Osteocyte (in vitro differentiated cells): ENCODE results near the gene NDST3. TPM values are rescaled to one million over a fixed set of nuclear protein-coding genes. Genes with fewer than 3 reads are reported as not detected.
"Not testable (repeated sequence)": the region's sequence is repeated elsewhere in the genome, so short reads cannot be mapped to it uniquely, and the experiment has no call there.

Experiments used
- DNase-seq: peaks from one replicate; pipeline ENCODE4 v3.0.0; 2021; ENCODE audit warnings: mixed read lengths; ENCODE audit not compliant: unreplicated experiment; ENCODE audit errors: extremely low spot score
- H3K27ac Mint-ChIP-seq: one replicate; pipeline ENCODE4 v1.8.0; 2021; ENCODE audit warnings: mild to moderate bottlenecking, mixed read lengths; ENCODE audit not compliant: unreplicated experiment
- H3K27me3 Mint-ChIP-seq: one replicate; pipeline ENCODE4 v1.8.0; 2021; ENCODE audit warnings: mixed read lengths; ENCODE audit not compliant: unreplicated experiment
- H3K36me3 Mint-ChIP-seq: one replicate; pipeline ENCODE4 v1.8.0; 2021; ENCODE audit warnings: mixed read lengths; ENCODE audit not compliant: unreplicated experiment
- H3K4me1 Mint-ChIP-seq: one replicate; pipeline ENCODE4 v1.8.0; 2021; ENCODE audit warnings: mixed read lengths; ENCODE audit not compliant: unreplicated experiment
- H3K4me3 Mint-ChIP-seq: one replicate; pipeline ENCODE4 v1.8.0; 2021; ENCODE audit warnings: mild to moderate bottlenecking, moderate library complexity, mixed read lengths; ENCODE audit not compliant: unreplicated experiment
- H3K9me3 Mint-ChIP-seq: one replicate; pipeline ENCODE4 v1.8.0; 2021; ENCODE audit warnings: mixed read lengths; ENCODE audit not compliant: unreplicated experiment
- CTCF ChIP-seq: fragments of 200-600 bp; sonication (generic); IDR thresholded peaks from 2 replicates; pipeline ENCODE4 v1.5.0; 2021; ENCODE audit warnings: antibody characterized with exemption, mild to moderate bottlenecking, moderate library complexity
- total RNA-seq: library from RNA; stranded (reverse); gene quantifications from 2 replicates; pipeline ENCODE4 v1.2.1, GENCODE V29; 2021

The NDST3 gene
- total RNA-seq, 1 donor from 2014 or later = 3.2 TPM

GRCh38 chr4:118286685-118287084 lies 252.4 kb downstream of the NDST3 start:
- no peaks in the 10 kb centered on the region for H3K9me3 Mint-ChIP-seq
- H3K4me3 Mint-ChIP-seq = no peak overlapping the region
- no peak for DNase-seq
- no peak overlapping the region for H3K27ac Mint-ChIP-seq
- peaks cover 52% of the 10 kb centered on the region for H3K4me1 Mint-ChIP-seq
- H3K27me3 Mint-ChIP-seq = no peaks in the 10 kb centered on the region
- TF ChIP-seq CTCF = no peak
- H3K36me3 Mint-ChIP-seq = peaks cover 2% of the 10 kb centered on the region

- Mint-ChIP-seq H3K36me3 (no peaks in the 10 kb centered on the region), H3K4me1 (peaks cover 46% of the 10 kb centered on the region), H3K9me3 (no peaks in the 10 kb centered on the region), H3K4me3 (no peak overlapping the region), H3K27ac (peak overlapping the region; percentile 66), H3K27me3 (no peaks in the 10 kb centered on the region)
- no peak for DNase-seq
- TF ChIP-seq CTCF = no peak
Observed at GRCh38 chr4:118287711-118288451, 253.6 kb downstream of the NDST3 start.

GRCh38 chr4:118289794-118290193 lies 255.5 kb downstream of the NDST3 start:
- H3K27me3 Mint-ChIP-seq = no peaks in the 10 kb centered on the region
- TF ChIP-seq CTCF = no peak
- H3K4me3 Mint-ChIP-seq = no peak overlapping the region
- H3K4me1 Mint-ChIP-seq = peaks cover 46% of the 10 kb centered on the region
- no peak for DNase-seq
- H3K27ac Mint-ChIP-seq = peak overlapping the region; percentile 61
- H3K36me3 Mint-ChIP-seq = peaks cover 1% of the 10 kb centered on the region
- H3K9me3 Mint-ChIP-seq = no peaks in the 10 kb centered on the region

GRCh38 chr4:118290951-118291350 lies 256.7 kb downstream of the NDST3 start:
- TF ChIP-seq CTCF = no peak
- no peak for DNase-seq
- Mint-ChIP-seq H3K27me3 (no peaks in the 10 kb centered on the region), H3K36me3 (peaks cover 1% of the 10 kb centered on the region), H3K4me1 (peaks cover 46% of the 10 kb centered on the region), H3K4me3 (no peak overlapping the region), H3K9me3 (no peaks in the 10 kb centered on the region), H3K27ac (no peak overlapping the region)

- Mint-ChIP-seq H3K4me3 (no peak overlapping the region), H3K36me3 (peaks cover 3% of the 10 kb centered on the region), H3K27ac (no peak overlapping the region), H3K4me1 (no peaks in the 10 kb centered on the region), H3K9me3 (no peaks in the 10 kb centered on the region), H3K27me3 (no peaks in the 10 kb centered on the region)
- DNase-seq = no peak
- no peak for TF ChIP-seq CTCF
Observed at GRCh38 chr4:118296729-118297128, 262.4 kb downstream of the NDST3 start.

- not testable (repeated sequence) for H3K9me3 Mint-ChIP-seq, H3K4me1 Mint-ChIP-seq, H3K27ac Mint-ChIP-seq, H3K27me3 Mint-ChIP-seq, DNase-seq, H3K4me3 Mint-ChIP-seq, H3K36me3 Mint-ChIP-seq
Observed at GRCh38 chr4:118299619-118300018, 265.3 kb downstream of the NDST3 start.
